H1 (cell line): ENCODE measurements around the gene RNF149. TPM values are rescaled to one million over a fixed set of nuclear protein-coding genes. Genes with fewer than 3 reads are reported as not detected.

Experiments
- CREB1 ChIP-seq: IDR thresholded peaks from 2 replicates; pipeline ENCODE4 v1.6.1; 2012; ENCODE audit warnings: inconsistent platforms
- RBBP5 ChIP-seq: IDR thresholded peaks from 2 replicates; pipeline ENCODE4 v1.7.1; 2012; ENCODE audit warnings: low read depth, mild to moderate bottlenecking, inconsistent platforms, low read length, moderate library complexity, borderline replicate concordance
- polyA plus RNA-seq, 7 experiments: library from polyadenylated mRNA; depleted of rRNA in 3 of 7; stranded (reverse) in 5 of 7; unstranded in 2 of 7; fragments of >200 nt in 5 of 7; fragments of 200-250 nt in 2 of 7; gene quantifications; 1 replicate in 5 of 7; 2 replicates in 1 of 7; 4 replicates in 1 of 7; pipeline versions ENCODE4 v1.2.1 to v1.2.3, GENCODE V29; 2011 to 2013; ENCODE audit warnings: missing spikeins in 2 of 7, mixed read lengths in 2 of 7
- total RNA-seq: library from RNA; stranded (reverse); fragmentation: NEBNext Ultra II Directional; extraction: Animal tissue kit (Norgen Biotek cat#: 25700); gene quantifications from 2 replicates; pipeline ENCODE4 v1.2.1, GENCODE V29; 2021

The RNF149 gene
- total and polyA plus RNA-seq, 2 of the 8 experiments (the other 6 are each of a cell fraction or from before 2014, with no cell fraction given): 16.6 to 28.2 TPM

- TF ChIP-seq RBBP5 (no peak), CREB1 (no peak)
Measured at GRCh38 chr2:101348883-101349282, 40.4 kb upstream of the RNF149 start (continued).
